Cardiac muscle cell (in vitro differentiated cells and primary cell): ENCODE measurements around the gene PAPOLA. TPM values are rescaled to one million over a fixed set of nuclear protein-coding genes. Genes with fewer than 3 reads are reported as not detected.

Experiments
- DNase-seq, 2 donors: peaks; one replicate each; pipeline versions ENCODE4 v3.0.0 to v3.0.0-alpha.2; 2010 to 2017; ENCODE audit warnings: low read depth in 1 of 2, low spot score in 1 of 2
- H3K27ac ChIP-seq: fragments of 200-600 bp; sonication (generic); 2 replicates; pipeline ENCODE4 v1.5.1; 2016
- H3K27me3 ChIP-seq: fragments of 200-600 bp; sonication (generic); 2 replicates; pipeline ENCODE4 v1.6.0; 2016; ENCODE audit warnings: control low read depth
- H3K36me3 ChIP-seq: fragments of 200-600 bp; sonication (generic); 2 replicates; pipeline ENCODE4 v1.5.1; 2016; ENCODE audit warnings: control low read depth
- H3K4me1 ChIP-seq: fragments of 200-600 bp; sonication (generic); 2 replicates; pipeline ENCODE4 v1.8.1; 2017; ENCODE audit warnings: low read depth, mild to moderate bottlenecking, mixed run types
- H3K4me3 ChIP-seq: fragments of 200-600 bp; sonication (generic); 2 replicates; pipeline ENCODE4 v1.5.1; 2016; ENCODE audit warnings: mild to moderate bottlenecking
- H3K9me3 ChIP-seq: fragments of 200-600 bp; sonication (generic); 2 replicates; pipeline ENCODE4 v1.5.1; 2017; ENCODE audit warnings: low read depth, mild to moderate bottlenecking, control low read depth
- polyA plus RNA-seq: library from polyadenylated mRNA; unstranded; fragments of >200 nt; fragmentation: Nextera tagmentation; extraction: Ambion mirVana; gene quantifications from 2 replicates; pipeline ENCODE4 v1.2.1, GENCODE V29; 2016
- total RNA-seq: library from RNA; depleted of rRNA; stranded (reverse); fragments of >200 nt; gene quantifications from 2 replicates; pipeline ENCODE4 v1.2.3, GENCODE V29; 2016
- TF ChIP-seq, protein P1 (sequence below): IDR thresholded peaks from 2 replicates; pipeline ENCODE4 v1.5.1; 2012; ENCODE audit warnings: low read depth, mild to moderate bottlenecking, low read length

The PAPOLA gene
- total and polyA plus RNA-seq, 2 experiments from 2014 or later: 54.9 to 97.7 TPM

DNA sequence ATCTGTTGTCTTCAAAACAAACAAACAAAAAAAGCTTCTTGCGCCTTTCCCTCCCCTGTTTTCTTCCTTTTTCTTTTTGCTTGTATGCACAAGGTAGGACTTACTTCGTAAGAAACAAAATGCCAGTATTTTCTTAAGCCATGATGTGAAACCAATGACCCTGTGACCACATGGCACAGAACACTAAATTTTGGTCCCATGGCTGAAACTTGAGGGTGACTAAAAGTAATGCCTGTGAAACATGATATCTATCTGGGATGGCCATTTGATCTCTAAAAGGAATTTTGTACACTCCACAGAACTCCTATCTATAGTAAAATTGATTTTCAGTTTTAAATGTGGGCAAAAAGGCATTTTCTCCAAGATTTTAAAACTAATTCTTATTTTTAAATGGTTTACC lies 63.6 kb downstream of the PAPOLA start:
- H3K9me3 ChIP-seq: no peaks in the 10 kb centered on the region
- peak overlapping the region; percentile 22 for H3K27ac ChIP-seq
- no peaks in the 10 kb centered on the region for H3K27me3 ChIP-seq
- TF ChIP-seq, protein P1, sequence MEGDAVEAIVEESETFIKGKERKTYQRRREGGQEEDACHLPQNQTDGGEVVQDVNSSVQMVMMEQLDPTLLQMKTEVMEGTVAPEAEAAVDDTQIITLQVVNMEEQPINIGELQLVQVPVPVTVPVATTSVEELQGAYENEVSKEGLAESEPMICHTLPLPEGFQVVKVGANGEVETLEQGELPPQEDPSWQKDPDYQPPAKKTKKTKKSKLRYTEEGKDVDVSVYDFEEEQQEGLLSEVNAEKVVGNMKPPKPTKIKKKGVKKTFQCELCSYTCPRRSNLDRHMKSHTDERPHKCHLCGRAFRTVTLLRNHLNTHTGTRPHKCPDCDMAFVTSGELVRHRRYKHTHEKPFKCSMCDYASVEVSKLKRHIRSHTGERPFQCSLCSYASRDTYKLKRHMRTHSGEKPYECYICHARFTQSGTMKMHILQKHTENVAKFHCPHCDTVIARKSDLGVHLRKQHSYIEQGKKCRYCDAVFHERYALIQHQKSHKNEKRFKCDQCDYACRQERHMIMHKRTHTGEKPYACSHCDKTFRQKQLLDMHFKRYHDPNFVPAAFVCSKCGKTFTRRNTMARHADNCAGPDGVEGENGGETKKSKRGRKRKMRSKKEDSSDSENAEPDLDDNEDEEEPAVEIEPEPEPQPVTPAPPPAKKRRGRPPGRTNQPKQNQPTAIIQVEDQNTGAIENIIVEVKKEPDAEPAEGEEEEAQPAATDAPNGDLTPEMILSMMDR: no peak
- H3K4me3 ChIP-seq: no peak overlapping the region
- no peak for DNase-seq
- H3K36me3 ChIP-seq: peaks cover 36% of the 10 kb centered on the region
- no peaks in the 10 kb centered on the region for H3K4me1 ChIP-seq

DNA sequence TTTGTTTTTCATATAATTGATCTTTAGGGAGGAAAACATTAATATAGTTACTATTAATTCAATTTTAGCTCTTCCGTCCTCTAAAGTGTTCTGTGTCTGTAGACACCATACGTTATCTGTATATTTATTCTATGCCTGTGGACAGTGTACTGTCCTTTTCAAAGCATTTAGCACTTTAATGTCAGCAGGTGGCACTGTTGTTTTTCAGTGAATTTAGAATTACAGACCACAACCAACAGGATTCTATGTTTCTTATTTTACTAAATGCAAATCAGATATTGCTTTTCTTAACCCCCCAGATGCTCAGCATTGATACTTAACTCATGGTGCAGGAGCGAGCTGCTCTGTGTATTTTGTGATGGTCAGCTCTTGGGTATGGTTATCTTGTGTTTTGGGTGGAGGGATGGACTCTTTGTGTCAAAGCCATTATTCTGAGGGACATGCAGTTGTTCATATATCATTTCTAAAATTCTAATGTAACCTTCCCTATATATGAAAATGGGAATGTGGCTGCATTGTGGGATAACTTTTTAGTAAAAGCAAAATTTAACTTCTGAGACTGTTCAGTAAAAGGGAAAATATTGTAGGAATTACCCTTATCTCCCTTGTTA lies 65.2 kb downstream of the PAPOLA start:
- no peaks in the 10 kb centered on the region for H3K9me3 ChIP-seq
- H3K27me3 ChIP-seq: no peaks in the 10 kb centered on the region
- no peaks in the 10 kb centered on the region for H3K4me1 ChIP-seq
- DNase-seq: peak; percentile 41 to 65
- no peak overlapping the region for H3K27ac ChIP-seq
- no peak overlapping the region for H3K4me3 ChIP-seq
- peaks cover 34% of the 10 kb centered on the region for H3K36me3 ChIP-seq
- TF ChIP-seq, protein P1: peak; percentile 60

DNA sequence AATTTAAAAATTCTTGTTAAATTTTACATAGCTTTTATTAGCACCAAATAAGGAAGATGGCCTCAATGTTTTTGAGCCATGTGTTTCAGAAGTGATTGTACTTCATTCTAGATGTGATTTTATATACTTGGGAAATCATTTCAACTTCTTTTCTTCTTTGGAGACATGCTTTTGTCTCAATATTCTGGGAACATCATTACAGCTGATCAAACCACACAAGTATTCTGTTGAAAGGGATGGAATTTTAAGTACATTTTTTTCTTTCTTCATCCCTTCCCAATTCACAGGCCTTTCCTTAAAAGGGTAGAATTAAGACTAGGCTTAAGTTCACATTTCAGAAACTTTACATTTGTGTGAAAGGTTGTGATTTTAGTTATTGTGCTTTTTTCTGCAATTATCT lies 66.4 kb downstream of the PAPOLA start:
- peaks cover 22% of the 10 kb centered on the region for H3K36me3 ChIP-seq
- H3K27ac ChIP-seq: no peak overlapping the region
- no peak for DNase-seq
- no peaks in the 10 kb centered on the region for H3K4me1 ChIP-seq
- H3K9me3 ChIP-seq: no peaks in the 10 kb centered on the region
- H3K27me3 ChIP-seq: no peaks in the 10 kb centered on the region
- no peak overlapping the region for H3K4me3 ChIP-seq
- TF ChIP-seq, protein P1: no peak

DNA sequence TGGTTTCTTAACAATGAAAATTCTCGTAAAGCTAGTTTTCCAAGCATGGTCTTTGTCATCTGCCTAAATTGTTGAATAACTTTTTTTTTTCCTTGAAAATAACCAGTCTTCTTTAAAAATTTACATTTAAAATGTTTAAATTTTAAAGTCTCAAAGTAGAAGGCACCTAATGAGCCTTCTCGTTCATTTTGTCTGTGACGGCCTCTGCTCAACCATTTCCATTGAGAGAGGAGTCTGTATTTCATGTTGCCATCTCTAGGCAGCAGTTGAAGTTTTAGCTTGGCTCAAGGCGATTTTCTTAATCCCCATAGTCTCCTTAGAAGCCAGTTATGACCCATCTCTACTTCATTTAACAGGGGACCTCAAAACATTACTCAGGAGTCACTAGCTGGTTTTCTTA lies 69.1 kb downstream of the PAPOLA start:
- no peaks in the 10 kb centered on the region for H3K4me1 ChIP-seq
- peaks cover under 1% of the 10 kb centered on the region for H3K36me3 ChIP-seq
- H3K4me3 ChIP-seq: no peak overlapping the region
- no peak overlapping the region for H3K27ac ChIP-seq
- H3K27me3 ChIP-seq: no peaks in the 10 kb centered on the region
- H3K9me3 ChIP-seq: no peaks in the 10 kb centered on the region
- DNase-seq: no peak
- TF ChIP-seq, protein P1: no peak

DNA sequence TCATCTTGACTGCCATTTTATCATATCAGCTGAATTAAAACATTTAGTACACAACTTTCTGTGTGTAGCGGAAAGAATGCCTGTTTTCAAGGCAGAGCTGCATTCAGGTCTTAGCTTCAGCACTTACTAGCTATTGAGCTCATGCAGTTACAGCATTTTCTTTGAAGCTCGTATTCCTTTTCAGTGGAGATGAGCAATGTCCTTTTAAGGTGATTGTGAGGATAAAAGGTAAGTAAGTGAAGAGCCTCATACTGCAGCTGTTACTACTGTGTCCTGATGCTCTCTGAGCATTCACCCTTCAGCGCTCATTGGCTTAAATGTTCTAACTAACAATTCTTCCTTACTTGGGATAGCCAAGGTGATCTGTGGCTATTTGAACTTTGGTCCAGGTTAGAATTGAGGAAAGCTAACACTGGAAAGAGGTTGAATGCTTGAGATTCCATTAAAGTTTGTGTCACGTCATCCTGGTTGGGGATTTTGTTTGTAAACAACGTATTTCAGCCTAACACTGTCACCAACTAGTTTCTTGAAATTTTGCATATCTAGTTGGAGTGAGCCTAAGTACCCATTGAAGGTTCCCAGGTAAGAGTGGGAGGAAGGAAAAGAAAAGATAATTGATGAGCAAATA lies 71.4 kb downstream of the PAPOLA start:
- Histone ChIP-seq H3K27ac (no peak overlapping the region), H3K9me3 (no peaks in the 10 kb centered on the region), H3K4me1 (peaks cover 6% of the 10 kb centered on the region), H3K4me3 (no peak overlapping the region), H3K36me3 (no peaks in the 10 kb centered on the region), H3K27me3 (no peaks in the 10 kb centered on the region)
- no peak for DNase-seq
- TF ChIP-seq, protein P1: no peak
